K562 (cell line): ENCODE results near the gene ADAM10. TPM values are rescaled to one million over a fixed set of nuclear protein-coding genes. Genes with fewer than 3 reads are reported as not detected.

Source experiments
- FOXJ2 ChIP-seq: fragments of 200-800 bp; sonication (Bioruptor generic); IDR thresholded peaks from 2 replicates; pipeline ENCODE4 v1.6.1; 2016; ENCODE audit warnings: missing genetic modification characterization, missing compliant biosample characterization
- HMG20B ChIP-seq: fragments of 250-450 bp; sonication (Bioruptor Pico); IDR thresholded peaks from 2 replicates; pipeline ENCODE4 v1.5.0; 2021; ENCODE audit warnings: mild to moderate bottlenecking
- KLF10 ChIP-seq: fragments of 250-450 bp; sonication (Bioruptor Pico); IDR thresholded peaks from 2 replicates; pipeline ENCODE4 v1.6.1; 2021; ENCODE audit warnings: matching md5 sums
- NR2C2 ChIP-seq, 2 experiments: fragments of 200-800 bp in 1 of 2; sonication (Bioruptor generic) in 1 of 2; sonication (generic) in 1 of 2; formaldehyde crosslinking in 1 of 2; IDR thresholded peaks; 2 replicates each; pipeline versions ENCODE4 v1.6.1 to v1.8.0; 2016 to 2022; ENCODE audit warnings: mild to moderate bottlenecking in 1 of 2, missing compliant biosample characterization in 1 of 2, missing genetic modification characterization in 1 of 2, missing genetic modification reagents in 1 of 2
- PHTF2 ChIP-seq: fragments of 250-450 bp; sonication (Bioruptor Pico); IDR thresholded peaks from 2 replicates; pipeline ENCODE4 v1.5.0; 2021; ENCODE audit warnings: mild to moderate bottlenecking
- PTRF ChIP-seq: fragments of 450-650 bp; IDR thresholded peaks from 2 replicates; pipeline ENCODE4 v1.6.1; 2016; ENCODE audit warnings: mild to moderate bottlenecking, missing genetic modification characterization, missing compliant biosample characterization
- PURB ChIP-seq: sonication (generic); formaldehyde crosslinking; IDR thresholded peaks from 2 replicates; pipeline ENCODE4 v1.9.0; 2021; ENCODE audit warnings: low read depth, mild to moderate bottlenecking, missing genetic modification reagents
- RBBP5 ChIP-seq: fragments of 200-600 bp; sonication (generic); IDR thresholded peaks from 2 replicates; pipeline ENCODE4 v1.6.1; 2012; ENCODE audit warnings: borderline replicate concordance, mild to moderate bottlenecking, low read length, control low read depth, inconsistent platforms; ENCODE audit not compliant: insufficient read depth, poor library complexity, severe bottlenecking
- TEAD4 ChIP-seq, 2 experiments: sonication (generic) in 1 of 2; formaldehyde crosslinking in 1 of 2; IDR thresholded peaks; 2 replicates each; pipeline versions ENCODE4 v1.6.1 to v1.8.0; 2012 to 2022; ENCODE audit warnings: borderline replicate concordance in 1 of 2, inconsistent platforms in 1 of 2, low read length in 1 of 2, mild to moderate bottlenecking in 1 of 2, missing genetic modification reagents in 1 of 2
- ZNF134 ChIP-seq: fragments of 250-450 bp; sonication (Bioruptor Pico); conservative IDR thresholded peaks from 2 replicates; pipeline ENCODE4 v1.4.0; 2020
- polyA plus RNA-seq, 8 experiments: library from polyadenylated mRNA; depleted of rRNA in 4 of 8; stranded (reverse) in 5 of 8; unstranded in 3 of 8; fragments of >200 nt; fragmentation: Nextera tagmentation in 2 of 8; fragmentation: Illumina TruSeq in 1 of 8; extraction: Ambion mirVana in 2 of 8; extraction: Trizol in 1 of 8; gene quantifications; 2 replicates each; pipeline versions ENCODE4 v1.2.1 to v1.2.3, GENCODE V29; 2011 to 2014; ENCODE audit warnings: inconsistent platforms in 1 of 8, missing spikeins in 1 of 8
- total RNA-seq, 7 experiments: library from RNA; depleted of rRNA in 6 of 7; stranded (reverse); fragments of >200 nt in 6 of 7; fragmentation: Illumina TruSeq in 2 of 7; extraction: Trizol in 2 of 7; gene quantifications; 2 replicates each; pipeline versions ENCODE4 v1.2.1 to v1.2.3, GENCODE V29; 2011 to 2021; ENCODE audit warnings: low replicate concordance in 1 of 7
- TF ChIP-seq, protein P1 (sequence below), 2 experiments: fragments of 450-650 bp; formaldehyde crosslinking in 1 of 2; IDR thresholded peaks; 2 replicates each; pipeline versions ENCODE4 v1.4.0 to v1.6.1; 2014 to 2020; ENCODE audit warnings: mild to moderate bottlenecking in 2 of 2, borderline replicate concordance in 1 of 2, low read depth in 1 of 2
- TF ChIP-seq, protein P2 (sequence below), 2 experiments: fragments of 200-800 bp in 1 of 2; sonication (Bioruptor generic) in 1 of 2; sonication (generic) in 1 of 2; formaldehyde crosslinking in 1 of 2; IDR thresholded peaks in 1 of 2; conservative IDR thresholded peaks in 1 of 2; 2 replicates each; pipeline versions ENCODE4 v1.5.0 to v1.6.1; 2016 to 2020; ENCODE audit warnings: missing compliant biosample characterization in 1 of 2, missing genetic modification characterization in 1 of 2, missing genetic modification reagents in 1 of 2

The ADAM10 gene
- total and polyA plus RNA-seq, 9 of the 15 experiments (the other 6 are each of a cell fraction or from before 2014, with no cell fraction given), result 11.9 to 152 (median 57.3) TPM

GRCh38 chr15:58545307-58546065 is 204.0 kb downstream of the ADAM10 start (continued):
- TF ChIP-seq, protein P1, sequence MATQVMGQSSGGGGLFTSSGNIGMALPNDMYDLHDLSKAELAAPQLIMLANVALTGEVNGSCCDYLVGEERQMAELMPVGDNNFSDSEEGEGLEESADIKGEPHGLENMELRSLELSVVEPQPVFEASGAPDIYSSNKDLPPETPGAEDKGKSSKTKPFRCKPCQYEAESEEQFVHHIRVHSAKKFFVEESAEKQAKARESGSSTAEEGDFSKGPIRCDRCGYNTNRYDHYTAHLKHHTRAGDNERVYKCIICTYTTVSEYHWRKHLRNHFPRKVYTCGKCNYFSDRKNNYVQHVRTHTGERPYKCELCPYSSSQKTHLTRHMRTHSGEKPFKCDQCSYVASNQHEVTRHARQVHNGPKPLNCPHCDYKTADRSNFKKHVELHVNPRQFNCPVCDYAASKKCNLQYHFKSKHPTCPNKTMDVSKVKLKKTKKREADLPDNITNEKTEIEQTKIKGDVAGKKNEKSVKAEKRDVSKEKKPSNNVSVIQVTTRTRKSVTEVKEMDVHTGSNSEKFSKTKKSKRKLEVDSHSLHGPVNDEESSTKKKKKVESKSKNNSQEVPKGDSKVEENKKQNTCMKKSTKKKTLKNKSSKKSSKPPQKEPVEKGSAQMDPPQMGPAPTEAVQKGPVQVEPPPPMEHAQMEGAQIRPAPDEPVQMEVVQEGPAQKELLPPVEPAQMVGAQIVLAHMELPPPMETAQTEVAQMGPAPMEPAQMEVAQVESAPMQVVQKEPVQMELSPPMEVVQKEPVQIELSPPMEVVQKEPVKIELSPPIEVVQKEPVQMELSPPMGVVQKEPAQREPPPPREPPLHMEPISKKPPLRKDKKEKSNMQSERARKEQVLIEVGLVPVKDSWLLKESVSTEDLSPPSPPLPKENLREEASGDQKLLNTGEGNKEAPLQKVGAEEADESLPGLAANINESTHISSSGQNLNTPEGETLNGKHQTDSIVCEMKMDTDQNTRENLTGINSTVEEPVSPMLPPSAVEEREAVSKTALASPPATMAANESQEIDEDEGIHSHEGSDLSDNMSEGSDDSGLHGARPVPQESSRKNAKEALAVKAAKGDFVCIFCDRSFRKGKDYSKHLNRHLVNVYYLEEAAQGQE (IDR thresholded peaks at IDR 0.05; ENCODE audit: borderline replicate concordance), result no peak
- TF ChIP-seq, protein P1 (CRISPR knock-in tag; IDR thresholded peaks at IDR 0.05; ENCODE audit: low read depth), result no peak
- TF ChIP-seq FOXJ2 (tag), result no peak
- no peak for TF ChIP-seq PURB (CRISPR knock-in tag)
- 0 out of 2 replicates have a peak, but pooled peaks have one; percentile 22 for TF ChIP-seq NR2C2 (CRISPR knock-in tag; IDR thresholded peaks at IDR 0.05)
- TF ChIP-seq NR2C2 (tag; IDR thresholded peaks at IDR 0.05), result no peak
- no peak for TF ChIP-seq ZNF134 (CRISPR knock-in tag)
- TF ChIP-seq PTRF (tag), result no peak
- no peak for TF ChIP-seq KLF10
- TF ChIP-seq PHTF2 (CRISPR knock-in tag), result no peak
- TF ChIP-seq, protein P2, sequence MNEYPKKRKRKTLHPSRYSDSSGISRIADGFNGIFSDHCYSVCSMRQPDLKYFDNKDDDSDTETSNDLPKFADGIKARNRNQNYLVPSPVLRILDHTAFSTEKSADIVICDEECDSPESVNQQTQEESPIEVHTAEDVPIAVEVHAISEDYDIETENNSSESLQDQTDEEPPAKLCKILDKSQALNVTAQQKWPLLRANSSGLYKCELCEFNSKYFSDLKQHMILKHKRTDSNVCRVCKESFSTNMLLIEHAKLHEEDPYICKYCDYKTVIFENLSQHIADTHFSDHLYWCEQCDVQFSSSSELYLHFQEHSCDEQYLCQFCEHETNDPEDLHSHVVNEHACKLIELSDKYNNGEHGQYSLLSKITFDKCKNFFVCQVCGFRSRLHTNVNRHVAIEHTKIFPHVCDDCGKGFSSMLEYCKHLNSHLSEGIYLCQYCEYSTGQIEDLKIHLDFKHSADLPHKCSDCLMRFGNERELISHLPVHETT (CRISPR knock-in tag; conservative IDR thresholded peaks at IDR 0.05 in 1 of 2, IDR thresholded peaks at IDR 0.05 in 1 of 2), result peak in 1 of 2 experiments; percentile 18; a peak in 1 of 4 replicates
- no peak; the same call in 1 of the 2 replicates for TF ChIP-seq TEAD4 (IDR thresholded peaks at IDR 0.05; ENCODE audit: low read length)
- TF ChIP-seq TEAD4 (CRISPR knock-in tag; IDR thresholded peaks at IDR 0.05; ENCODE audit: borderline replicate concordance), result no peak
- peak; percentile 20 for TF ChIP-seq RBBP5
- TF ChIP-seq HMG20B (CRISPR knock-in tag), result no peak
